GM12864 (cell line): ENCODE data around the gene EXOSC9.
A peak's percentile ranks its signal among the peaks of the same experiment; 100 is the strongest.

Source experiments
- DNase-seq: peaks from one replicate; pipeline ENCODE4 v3.0.0-alpha.2; 2011; ENCODE audit warnings: low read depth
- H3K4me3 ChIP-seq: 2 replicates; pipeline ENCODE4 v1.5.1; 2011; ENCODE audit warnings: mild to moderate bottlenecking, low read depth, low read length, control low read depth
- CTCF ChIP-seq: IDR thresholded peaks from 2 replicates; pipeline ENCODE4 v1.5.1; 2011; ENCODE audit warnings: low read depth, mild to moderate bottlenecking, moderate library complexity, low read length, control low read depth, inconsistent platforms; ENCODE audit errors: missing control alignments

EXOSC9 gene

GRCh38 chr4:121796283-121796682 is 4.8 kb upstream of the EXOSC9 start:
- H3K4me3 ChIP-seq = no peak overlapping the region
- DNase-seq = no peak
- no peak for TF ChIP-seq CTCF

- TF ChIP-seq CTCF = no peak
- no peak for DNase-seq
- no peak overlapping the region for H3K4me3 ChIP-seq
These were observed 1.8 kb upstream of the EXOSC9 start for GRCh38 chr4:121799208-121799823.

GRCh38 chr4:121799867-121800501 is 1.1 kb upstream of the EXOSC9 start:
- TF ChIP-seq CTCF = no peak
- H3K4me3 ChIP-seq = peak overlapping the region; percentile 77; the same call in 1 of the 2 replicates
- DNase-seq = no peak

- peak overlapping the region; percentile 77 for H3K4me3 ChIP-seq
- TF ChIP-seq CTCF = no peak
- DNase-seq = no peak
These were observed 524 bp upstream of the EXOSC9 start for GRCh38 chr4:121800638-121800960.

- TF ChIP-seq CTCF = no peak
- DNase-seq = no peak
- peak overlapping the region; percentile 77 for H3K4me3 ChIP-seq
These were observed 572 bp downstream of the EXOSC9 start for GRCh38 chr4:121801715-121802075.

- DNase-seq = no peak
- no peak for TF ChIP-seq CTCF
These were observed 5.3 kb downstream of the EXOSC9 start for GRCh38 chr4:121806411-121806810.

GRCh38 chr4:121811122-121811521 is 10.0 kb downstream of the EXOSC9 start:
- no peak for DNase-seq
- H3K4me3 ChIP-seq = no peak overlapping the region
- no peak for TF ChIP-seq CTCF

More at GRCh38 chr4:121806411-121806810, 5.3 kb downstream of the EXOSC9 start:
- no peak overlapping the region for H3K4me3 ChIP-seq
